SK-N-SH treated with all-trans-retinoic acid at 6 μM for 48 hours (cell line): ENCODE measurements around the gene DDX20.

Experiments
- ATAC-seq: fragments of 200-7000 bp; cut with Tn5 transposase; 3 replicates; pipeline ENCODE4 v1.9.1; 2020; ENCODE audit warnings: mild to moderate bottlenecking, moderate library complexity
- ARNTL ChIP-seq: fragments of 450-650 bp; formaldehyde crosslinking; IDR thresholded peaks from 2 replicates; pipeline ENCODE4 v1.5.0; 2020; ENCODE audit warnings: low read depth, mild to moderate bottlenecking, moderate library complexity, borderline replicate concordance
- BACH2 ChIP-seq: fragments of 250-450 bp; sonication (Bioruptor Pico); IDR thresholded peaks from 2 replicates; pipeline ENCODE4 v1.9.0; 2021; ENCODE audit warnings: mild to moderate bottlenecking, borderline replicate concordance
- CREB5 ChIP-seq: fragments of 250-450 bp; sonication (Bioruptor Pico); IDR thresholded peaks from 2 replicates; pipeline ENCODE4 v1.5.1; 2020; ENCODE audit warnings: low read depth, mild to moderate bottlenecking, moderate library complexity
- CSDC2 ChIP-seq: fragments of 250-450 bp; sonication (Bioruptor Pico); IDR thresholded peaks from 2 replicates; pipeline ENCODE4 v1.5.0; 2020; ENCODE audit warnings: mild to moderate bottlenecking, moderate library complexity
- CSRNP3 ChIP-seq: fragments of 250-450 bp; sonication (Bioruptor Pico); IDR thresholded peaks from 2 replicates; pipeline ENCODE4 v1.5.1; 2021; ENCODE audit warnings: mild to moderate bottlenecking, moderate library complexity
- ESRRG ChIP-seq: fragments of 250-450 bp; sonication (Bioruptor Pico); IDR thresholded peaks from 2 replicates; pipeline ENCODE4 v1.6.1; 2021; ENCODE audit warnings: mild to moderate bottlenecking
- GLIS3 ChIP-seq: fragments of 250-450 bp; sonication (Bioruptor Pico); IDR thresholded peaks from 2 replicates; pipeline ENCODE4 v1.5.0; 2020; ENCODE audit warnings: mild to moderate bottlenecking, moderate library complexity
- ISL1 ChIP-seq: fragments of 250-450 bp; sonication (Bioruptor Pico); IDR thresholded peaks from 2 replicates; pipeline ENCODE4 v2.1.2; 2022; ENCODE audit warnings: mild to moderate bottlenecking, moderate library complexity
- OSR1 ChIP-seq: fragments of 250-450 bp; sonication (Bioruptor Pico); IDR thresholded peaks from 2 replicates; pipeline ENCODE4 v1.8.0; 2022; ENCODE audit warnings: moderate library complexity, mild to moderate bottlenecking, inconsistent platforms
- PPARA ChIP-seq: fragments of 250-450 bp; sonication (Bioruptor Pico); IDR thresholded peaks from 2 replicates; pipeline ENCODE4 v1.5.0; 2020; ENCODE audit warnings: mild to moderate bottlenecking, borderline replicate concordance
- RARB ChIP-seq: fragments of 250-450 bp; sonication (Bioruptor Pico); IDR thresholded peaks from 2 replicates; pipeline ENCODE4 v1.8.0; 2021; ENCODE audit warnings: mild to moderate bottlenecking, moderate library complexity
- SNAI2 ChIP-seq: fragments of 250-450 bp; sonication (Bioruptor Pico); IDR thresholded peaks from 2 replicates; pipeline ENCODE4 v1.5.0; 2020; ENCODE audit warnings: mild to moderate bottlenecking, moderate library complexity
- TCF4 ChIP-seq: fragments of 250-450 bp; sonication (Bioruptor Pico); IDR thresholded peaks from 2 replicates; pipeline ENCODE4 v1.8.0; 2021; ENCODE audit warnings: mild to moderate bottlenecking, moderate library complexity, borderline replicate concordance
- TOX ChIP-seq: fragments of 250-450 bp; sonication (Bioruptor Pico); IDR thresholded peaks from 2 replicates; pipeline ENCODE4 v1.8.0; 2021; ENCODE audit warnings: mild to moderate bottlenecking, moderate library complexity, borderline replicate concordance
- ZC3H10 ChIP-seq: fragments of 250-450 bp; sonication (Bioruptor Pico); IDR thresholded peaks from 2 replicates; pipeline ENCODE4 v1.5.1; 2021; ENCODE audit warnings: mild to moderate bottlenecking, moderate library complexity
- ZFP30 ChIP-seq: fragments of 450-650 bp; formaldehyde crosslinking; IDR thresholded peaks from 2 replicates; pipeline ENCODE4 v1.5.0; 2022; ENCODE audit warnings: mild to moderate bottlenecking, moderate library complexity
- ZNF565 ChIP-seq: fragments of 450-650 bp; formaldehyde crosslinking; conservative IDR thresholded peaks from 2 replicates; pipeline ENCODE4 v1.5.0; 2020; ENCODE audit warnings: low read depth, mild to moderate bottlenecking, moderate library complexity
- ZNF70 ChIP-seq: fragments of 450-650 bp; formaldehyde crosslinking; IDR thresholded peaks from 2 replicates; pipeline ENCODE4 v1.5.0; 2020; ENCODE audit warnings: mild to moderate bottlenecking, moderate library complexity
- ZNF8 ChIP-seq: fragments of 450-650 bp; formaldehyde crosslinking; IDR thresholded peaks from 2 replicates; pipeline ENCODE4 v1.5.0; 2020; ENCODE audit warnings: mild to moderate bottlenecking, moderate library complexity
- TF ChIP-seq, protein P1 (sequence below): fragments of 250-450 bp; sonication (Bioruptor Pico); IDR thresholded peaks from 2 replicates; pipeline ENCODE4 v1.5.0; 2020; ENCODE audit warnings: mild to moderate bottlenecking, moderate library complexity
- TF ChIP-seq, protein P2 (sequence below): fragments of 250-450 bp; sonication (Bioruptor Pico); IDR thresholded peaks from 2 replicates; pipeline ENCODE4 v1.8.0; 2021; ENCODE audit warnings: low read depth, mild to moderate bottlenecking, moderate library complexity, borderline replicate concordance
- TF ChIP-seq, protein P3 (sequence below): fragments of 250-450 bp; sonication (Bioruptor Pico); IDR thresholded peaks from 2 replicates; pipeline ENCODE4 v1.8.0; 2020; ENCODE audit warnings: mild to moderate bottlenecking, moderate library complexity, borderline replicate concordance

The DDX20 gene

GRCh38 chr1:111814305-111814628, 58.6 kb downstream of the DDX20 start:
- TF ChIP-seq CREB5 (no peak), BACH2 (CRISPR knock-in tag) (no peak), ARNTL (CRISPR knock-in tag) (no peak), ZNF565 (CRISPR knock-in tag) (no peak), OSR1 (no peak), ZC3H10 (CRISPR knock-in tag) (no peak), CSDC2 (no peak), ZNF8 (CRISPR knock-in tag) (no peak), PPARA (CRISPR knock-in tag) (no peak), TOX (CRISPR knock-in tag) (no peak), CSRNP3 (no peak), ISL1 (CRISPR knock-in tag) (no peak), TCF4 (CRISPR knock-in tag) (no peak), RARB (CRISPR knock-in tag) (no peak)
- TF ChIP-seq, protein P1, sequence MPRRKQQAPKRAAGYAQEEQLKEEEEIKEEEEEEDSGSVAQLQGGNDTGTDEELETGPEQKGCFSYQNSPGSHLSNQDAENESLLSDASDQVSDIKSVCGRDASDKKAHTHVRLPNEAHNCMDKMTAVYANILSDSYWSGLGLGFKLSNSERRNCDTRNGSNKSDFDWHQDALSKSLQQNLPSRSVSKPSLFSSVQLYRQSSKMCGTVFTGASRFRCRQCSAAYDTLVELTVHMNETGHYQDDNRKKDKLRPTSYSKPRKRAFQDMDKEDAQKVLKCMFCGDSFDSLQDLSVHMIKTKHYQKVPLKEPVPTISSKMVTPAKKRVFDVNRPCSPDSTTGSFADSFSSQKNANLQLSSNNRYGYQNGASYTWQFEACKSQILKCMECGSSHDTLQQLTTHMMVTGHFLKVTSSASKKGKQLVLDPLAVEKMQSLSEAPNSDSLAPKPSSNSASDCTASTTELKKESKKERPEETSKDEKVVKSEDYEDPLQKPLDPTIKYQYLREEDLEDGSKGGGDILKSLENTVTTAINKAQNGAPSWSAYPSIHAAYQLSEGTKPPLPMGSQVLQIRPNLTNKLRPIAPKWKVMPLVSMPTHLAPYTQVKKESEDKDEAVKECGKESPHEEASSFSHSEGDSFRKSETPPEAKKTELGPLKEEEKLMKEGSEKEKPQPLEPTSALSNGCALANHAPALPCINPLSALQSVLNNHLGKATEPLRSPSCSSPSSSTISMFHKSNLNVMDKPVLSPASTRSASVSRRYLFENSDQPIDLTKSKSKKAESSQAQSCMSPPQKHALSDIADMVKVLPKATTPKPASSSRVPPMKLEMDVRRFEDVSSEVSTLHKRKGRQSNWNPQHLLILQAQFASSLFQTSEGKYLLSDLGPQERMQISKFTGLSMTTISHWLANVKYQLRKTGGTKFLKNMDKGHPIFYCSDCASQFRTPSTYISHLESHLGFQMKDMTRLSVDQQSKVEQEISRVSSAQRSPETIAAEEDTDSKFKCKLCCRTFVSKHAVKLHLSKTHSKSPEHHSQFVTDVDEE (CRISPR knock-in tag), result no peak
- TF ChIP-seq, protein P2, sequence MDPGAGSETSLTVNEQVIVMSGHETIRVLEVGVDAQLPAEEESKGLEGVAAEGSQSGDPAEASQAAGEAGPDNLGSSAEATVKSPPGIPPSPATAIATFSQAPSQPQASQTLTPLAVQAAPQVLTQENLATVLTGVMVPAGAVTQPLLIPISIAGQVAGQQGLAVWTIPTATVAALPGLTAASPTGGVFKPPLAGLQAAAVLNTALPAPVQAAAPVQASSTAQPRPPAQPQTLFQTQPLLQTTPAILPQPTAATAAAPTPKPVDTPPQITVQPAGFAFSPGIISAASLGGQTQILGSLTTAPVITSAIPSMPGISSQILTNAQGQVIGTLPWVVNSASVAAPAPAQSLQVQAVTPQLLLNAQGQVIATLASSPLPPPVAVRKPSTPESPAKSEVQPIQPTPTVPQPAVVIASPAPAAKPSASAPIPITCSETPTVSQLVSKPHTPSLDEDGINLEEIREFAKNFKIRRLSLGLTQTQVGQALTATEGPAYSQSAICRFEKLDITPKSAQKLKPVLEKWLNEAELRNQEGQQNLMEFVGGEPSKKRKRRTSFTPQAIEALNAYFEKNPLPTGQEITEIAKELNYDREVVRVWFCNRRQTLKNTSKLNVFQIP (CRISPR knock-in tag), result no peak
- TF ChIP-seq, protein P3, sequence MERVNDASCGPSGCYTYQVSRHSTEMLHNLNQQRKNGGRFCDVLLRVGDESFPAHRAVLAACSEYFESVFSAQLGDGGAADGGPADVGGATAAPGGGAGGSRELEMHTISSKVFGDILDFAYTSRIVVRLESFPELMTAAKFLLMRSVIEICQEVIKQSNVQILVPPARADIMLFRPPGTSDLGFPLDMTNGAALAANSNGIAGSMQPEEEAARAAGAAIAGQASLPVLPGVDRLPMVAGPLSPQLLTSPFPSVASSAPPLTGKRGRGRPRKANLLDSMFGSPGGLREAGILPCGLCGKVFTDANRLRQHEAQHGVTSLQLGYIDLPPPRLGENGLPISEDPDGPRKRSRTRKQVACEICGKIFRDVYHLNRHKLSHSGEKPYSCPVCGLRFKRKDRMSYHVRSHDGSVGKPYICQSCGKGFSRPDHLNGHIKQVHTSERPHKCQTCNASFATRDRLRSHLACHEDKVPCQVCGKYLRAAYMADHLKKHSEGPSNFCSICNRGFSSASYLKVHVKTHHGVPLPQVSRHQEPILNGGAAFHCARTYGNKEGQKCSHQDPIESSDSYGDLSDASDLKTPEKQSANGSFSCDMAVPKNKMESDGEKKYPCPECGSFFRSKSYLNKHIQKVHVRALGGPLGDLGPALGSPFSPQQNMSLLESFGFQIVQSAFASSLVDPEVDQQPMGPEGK, result no peak
- no peak for ATAC-seq

GRCh38 chr1:111814642-111815041, 58.9 kb downstream of the DDX20 start:
- TF ChIP-seq ZC3H10 (CRISPR knock-in tag) (no peak), OSR1 (no peak), ISL1 (CRISPR knock-in tag) (no peak), CSDC2 (no peak), CSRNP3 (no peak), ARNTL (CRISPR knock-in tag) (no peak), ZFP30 (CRISPR knock-in tag) (no peak), RARB (CRISPR knock-in tag) (no peak), TOX (CRISPR knock-in tag) (no peak), ZNF70 (CRISPR knock-in tag) (no peak), ZNF565 (CRISPR knock-in tag) (no peak), CREB5 (no peak), ESRRG (CRISPR knock-in tag) (no peak), PPARA (CRISPR knock-in tag) (no peak), SNAI2 (CRISPR knock-in tag) (no peak), GLIS3 (CRISPR knock-in tag) (no peak), BACH2 (CRISPR knock-in tag) (no peak)
- TF ChIP-seq, protein P1 (CRISPR knock-in tag), result no peak
- TF ChIP-seq, protein P2 (CRISPR knock-in tag), result no peak
- TF ChIP-seq, all 23 proteins: peak for 0
- ATAC-seq, result no peak
